Measurements from ENCODE around the gene TIMM22.

TIMM22 gene

GRCh38 chr17:1013729-1014090 is 16.8 kb downstream of the TIMM22 start:
- TF ChIP-seq TAF1 (IDR thresholded peaks at IDR 0.05; ENCODE audit: borderline replicate concordance, insufficient read depth, low read length) (no peak), REST (IDR thresholded peaks at IDR 0.05; ENCODE audit: insufficient read depth in 1 of 2, low read depth in 2 of 2, low read length in 2 of 2) (no peak), POLR2AphosphoS5 (IDR thresholded peaks at IDR 0.05; ENCODE audit: low read depth, low read length) (no peak), FOXP2 (optimal IDR thresholded peaks at IDR 0.05; ENCODE audit: borderline replicate concordance, extremely low read depth, extremely low read length, insufficient read depth) (no peak), SIN3A (IDR thresholded peaks at IDR 0.05; ENCODE audit: borderline replicate concordance, insufficient read depth, low read length) (no peak)

GRCh38 chr17:1018547-1018946 is 21.6 kb downstream of the TIMM22 start:
- TF ChIP-seq POLR2AphosphoS5 (IDR thresholded peaks at IDR 0.05; ENCODE audit: low read depth, low read length) (no peak), SIN3A (IDR thresholded peaks at IDR 0.05; ENCODE audit: borderline replicate concordance, insufficient read depth, low read length) (no peak), TAF1 (IDR thresholded peaks at IDR 0.05; ENCODE audit: borderline replicate concordance, insufficient read depth, low read length) (no peak), FOXP2 (optimal IDR thresholded peaks at IDR 0.05; ENCODE audit: borderline replicate concordance, extremely low read depth, extremely low read length, insufficient read depth) (no peak), REST (IDR thresholded peaks at IDR 0.05; ENCODE audit: insufficient read depth in 1 of 2, low read depth in 2 of 2, low read length in 2 of 2) (no peak)

- TF ChIP-seq SIN3A (IDR thresholded peaks at IDR 0.05; ENCODE audit: borderline replicate concordance, insufficient read depth, low read length) (no peak), REST (IDR thresholded peaks at IDR 0.05; ENCODE audit: insufficient read depth in 1 of 2, low read depth in 2 of 2, low read length in 2 of 2) (no peak), TAF1 (IDR thresholded peaks at IDR 0.05; ENCODE audit: borderline replicate concordance, insufficient read depth, low read length) (no peak), POLR2AphosphoS5 (IDR thresholded peaks at IDR 0.05; ENCODE audit: low read depth, low read length) (no peak), FOXP2 (optimal IDR thresholded peaks at IDR 0.05; ENCODE audit: borderline replicate concordance, extremely low read depth, extremely low read length, insufficient read depth) (no peak)
Measured at GRCh38 chr17:1019451-1019850, 22.5 kb downstream of the TIMM22 start.

- TF ChIP-seq REST (IDR thresholded peaks at IDR 0.05; ENCODE audit: insufficient read depth in 1 of 2, low read depth in 2 of 2, low read length in 2 of 2) (no peak), FOXP2 (optimal IDR thresholded peaks at IDR 0.05; ENCODE audit: borderline replicate concordance, extremely low read depth, extremely low read length, insufficient read depth) (no peak), TAF1 (IDR thresholded peaks at IDR 0.05; ENCODE audit: borderline replicate concordance, insufficient read depth, low read length) (no peak), POLR2AphosphoS5 (IDR thresholded peaks at IDR 0.05; ENCODE audit: low read depth, low read length) (no peak), SIN3A (IDR thresholded peaks at IDR 0.05; ENCODE audit: borderline replicate concordance, insufficient read depth, low read length) (no peak)
Measured at GRCh38 chr17:1021147-1021546, 24.2 kb downstream of the TIMM22 start.
